Esophagus muscularis mucosa (tissue), 3 donors: Measurements from ENCODE around the gene DLX4.

Source experiments
- POLR2A ChIP-seq: fragments of 450-650 bp; IDR thresholded peaks from one replicate; pipeline ENCODE4 v1.6.1; 2017; ENCODE audit warnings: antibody characterized with exemption, moderate library complexity, mild to moderate bottlenecking, low read depth
- TF ChIP-seq, protein P1 (sequence below), 3 experiments: fragments of 200-600 bp in 2 of 3; fragments of 450-650 bp in 1 of 3; sonication (generic) in 2 of 3; IDR thresholded peaks; one replicate each; pipeline ENCODE4 v1.5.1; 2017 to 2019; ENCODE audit warnings: antibody characterized with exemption in 3 of 3, mild to moderate bottlenecking in 2 of 3, moderate library complexity in 1 of 3

DNA sequence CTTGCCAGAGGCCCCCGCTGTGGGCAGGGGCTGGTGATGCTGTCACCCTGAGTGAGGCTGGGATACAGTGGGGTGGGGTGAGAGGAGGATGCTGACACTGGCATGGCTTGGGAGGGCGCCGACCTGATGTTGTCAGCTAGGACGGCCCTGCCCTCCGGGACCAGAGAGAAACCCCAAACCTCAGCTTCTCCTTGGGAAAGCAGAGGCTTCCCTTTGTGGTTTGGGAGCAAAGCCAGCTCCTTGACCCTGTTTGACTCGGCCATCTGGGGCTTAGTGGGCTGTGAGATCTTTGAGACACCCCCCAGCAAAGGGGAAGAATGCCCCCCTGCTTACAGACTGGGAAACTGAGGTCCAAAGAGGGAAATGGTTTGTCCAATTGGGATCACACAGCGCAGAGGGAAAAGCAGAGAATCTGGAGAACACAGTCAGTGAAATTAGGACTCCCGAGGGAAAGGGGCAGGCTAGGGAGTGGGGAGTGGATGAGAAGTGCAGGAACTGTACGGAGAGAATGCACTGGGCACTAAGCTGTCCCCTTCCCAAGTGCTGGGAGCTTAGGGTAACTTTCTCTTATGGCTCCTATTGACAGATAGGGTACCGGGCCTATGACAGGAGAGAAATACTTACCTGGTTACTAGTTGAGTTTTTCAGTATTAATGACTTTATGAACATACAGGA is 40.7 kb upstream of the DLX4 start:
- TF ChIP-seq, protein P1, sequence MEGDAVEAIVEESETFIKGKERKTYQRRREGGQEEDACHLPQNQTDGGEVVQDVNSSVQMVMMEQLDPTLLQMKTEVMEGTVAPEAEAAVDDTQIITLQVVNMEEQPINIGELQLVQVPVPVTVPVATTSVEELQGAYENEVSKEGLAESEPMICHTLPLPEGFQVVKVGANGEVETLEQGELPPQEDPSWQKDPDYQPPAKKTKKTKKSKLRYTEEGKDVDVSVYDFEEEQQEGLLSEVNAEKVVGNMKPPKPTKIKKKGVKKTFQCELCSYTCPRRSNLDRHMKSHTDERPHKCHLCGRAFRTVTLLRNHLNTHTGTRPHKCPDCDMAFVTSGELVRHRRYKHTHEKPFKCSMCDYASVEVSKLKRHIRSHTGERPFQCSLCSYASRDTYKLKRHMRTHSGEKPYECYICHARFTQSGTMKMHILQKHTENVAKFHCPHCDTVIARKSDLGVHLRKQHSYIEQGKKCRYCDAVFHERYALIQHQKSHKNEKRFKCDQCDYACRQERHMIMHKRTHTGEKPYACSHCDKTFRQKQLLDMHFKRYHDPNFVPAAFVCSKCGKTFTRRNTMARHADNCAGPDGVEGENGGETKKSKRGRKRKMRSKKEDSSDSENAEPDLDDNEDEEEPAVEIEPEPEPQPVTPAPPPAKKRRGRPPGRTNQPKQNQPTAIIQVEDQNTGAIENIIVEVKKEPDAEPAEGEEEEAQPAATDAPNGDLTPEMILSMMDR (IDR thresholded peaks at IDR 0.05) = no peak
- TF ChIP-seq POLR2A = no peak
